Type B pancreatic cell (in vitro differentiated cells): ENCODE measurements around the gene LMLN. TPM values are rescaled to one million over a fixed set of nuclear protein-coding genes. Genes with fewer than 3 reads are reported as not detected.
"Not testable (repeated sequence)": the region's sequence is repeated elsewhere in the genome, so short reads cannot be mapped to it uniquely, and the experiment has no call there.

Experiments
- DNase-seq: peaks from one replicate; pipeline ENCODE4 v3.0.0; 2021; ENCODE audit warnings: mixed read lengths; ENCODE audit not compliant: unreplicated experiment; ENCODE audit errors: extremely low spot score
- H3K27ac Mint-ChIP-seq: 2 replicates; pipeline ENCODE4 v1.8.0; 2021; ENCODE audit warnings: mild to moderate bottlenecking, mixed read lengths
- H3K27me3 Mint-ChIP-seq: 2 replicates; pipeline ENCODE4 v1.8.0; 2021; ENCODE audit warnings: mixed read lengths
- H3K36me3 Mint-ChIP-seq: 2 replicates; pipeline ENCODE4 v1.8.0; 2021; ENCODE audit warnings: mixed read lengths
- H3K4me1 Mint-ChIP-seq: one replicate; pipeline ENCODE4 v1.8.0; 2021; ENCODE audit warnings: mixed read lengths; ENCODE audit not compliant: unreplicated experiment
- H3K4me3 Mint-ChIP-seq: 2 replicates; pipeline ENCODE4 v1.8.0; 2021; ENCODE audit warnings: mild to moderate bottlenecking, mixed read lengths
- H3K9me3 Mint-ChIP-seq: 2 replicates; pipeline ENCODE4 v1.8.0; 2021; ENCODE audit warnings: mixed read lengths
- CTCF ChIP-seq: fragments of 200-600 bp; sonication (generic); conservative IDR thresholded peaks from 2 replicates; pipeline ENCODE4 v1.5.0; 2021; ENCODE audit warnings: antibody characterized with exemption, mild to moderate bottlenecking
- total RNA-seq: library from RNA; stranded (reverse); gene quantifications from 2 replicates; pipeline ENCODE4 v1.2.1, GENCODE V29; 2021; ENCODE audit warnings: low replicate concordance

LMLN gene
- total RNA-seq, 1 donor from 2014 or later: 10.0 TPM

GRCh38 chr3:198079771-198080520 is 119.9 kb downstream of the LMLN start:
- Mint-ChIP-seq H3K9me3 (peaks cover 6% of the 10 kb centered on the region), H3K4me3 (peak overlapping the region; percentile 82), H3K27me3 (peaks cover 75% of the 10 kb centered on the region), H3K4me1 (no peaks in the 10 kb centered on the region), H3K36me3 (peaks cover 3% of the 10 kb centered on the region), H3K27ac (no peak overlapping the region)
- no peak for TF ChIP-seq CTCF
- DNase-seq: peak; percentile 70

- peak; percentile 88 for TF ChIP-seq CTCF
- H3K9me3 Mint-ChIP-seq: peaks cover 6% of the 10 kb centered on the region
- peaks cover 3% of the 10 kb centered on the region for H3K36me3 Mint-ChIP-seq
- peak; percentile 85 for DNase-seq
- H3K27me3 Mint-ChIP-seq: peaks cover 75% of the 10 kb centered on the region
- no peak overlapping the region for H3K27ac Mint-ChIP-seq
- peak overlapping the region; percentile 82 for H3K4me3 Mint-ChIP-seq
- H3K4me1 Mint-ChIP-seq: no peaks in the 10 kb centered on the region
These were observed 120.7 kb downstream of the LMLN start for GRCh38 chr3:198080521-198081384.

GRCh38 chr3:198081421-198081844 is 121.4 kb downstream of the LMLN start:
- DNase-seq: no peak
- Mint-ChIP-seq H3K27ac (no peak overlapping the region), H3K27me3 (peaks cover 75% of the 10 kb centered on the region), H3K9me3 (peaks cover 6% of the 10 kb centered on the region), H3K4me3 (no peak overlapping the region), H3K36me3 (peaks cover 3% of the 10 kb centered on the region), H3K4me1 (no peaks in the 10 kb centered on the region)
- no peak for TF ChIP-seq CTCF

GRCh38 chr3:198082226-198082625 is 122.2 kb downstream of the LMLN start:
- H3K36me3 Mint-ChIP-seq, DNase-seq, H3K9me3 Mint-ChIP-seq, H3K27ac Mint-ChIP-seq, H3K4me1 Mint-ChIP-seq: not testable (repeated sequence)
- H3K27me3 Mint-ChIP-seq: peaks cover 75% of the 10 kb centered on the region
- peak overlapping the region; percentile 21 for H3K4me3 Mint-ChIP-seq

GRCh38 chr3:198088421-198088955 is 128.5 kb downstream of the LMLN start:
- Mint-ChIP-seq H3K27me3 (peaks cover 85% of the 10 kb centered on the region), H3K4me3 (no peak overlapping the region)

More at GRCh38 chr3:198088421-198088955, 128.5 kb downstream of the LMLN start:
- Mint-ChIP-seq H3K9me3 (peaks cover 6% of the 10 kb centered on the region), H3K36me3 (no peaks in the 10 kb centered on the region), H3K4me1 (no peaks in the 10 kb centered on the region), H3K27ac (no peak overlapping the region)
- TF ChIP-seq CTCF: no peak
- no peak for DNase-seq
